Body of pancreas (tissue), 4 donors: ENCODE measurements around the gene MXRA7. TPM values are rescaled to one million over a fixed set of nuclear protein-coding genes. Genes with fewer than 3 reads are reported as not detected.

Experiments
- ATAC-seq: fragments of 150-250 bp; one replicate; pipeline ENCODE4 v1.9.1; 2016
- DNase-seq, 4 donors: peaks; one replicate each; pipeline ENCODE4 v3.0.0-alpha.2; 2019
- H3K27ac ChIP-seq, 4 donors: fragments of 200-600 bp; sonication (generic); 1 replicate in 3 of 4; 2 replicates in 1 of 4; pipeline versions ENCODE4 v1.5.1 to v1.6.1; 2016 to 2019; ENCODE audit warnings: mild to moderate bottlenecking in 1 of 4, mixed read lengths in 1 of 4, moderate library complexity in 1 of 4
- H3K27me3 ChIP-seq, 2 donors: fragments of 200-600 bp; sonication (generic); one replicate each; pipeline ENCODE4 v1.6.0; 2016; ENCODE audit warnings: mild to moderate bottlenecking in 1 of 2
- H3K36me3 ChIP-seq, 2 donors: fragments of 200-600 bp; sonication (generic); replicated peaks in 1 of 2; 2 replicates each; pipeline ENCODE4 v1.5.1; 2016; ENCODE audit warnings: low read depth in 2 of 2; ENCODE audit not compliant: insufficient read depth in 1 of 2
- H3K4me1 ChIP-seq: fragments of 200-600 bp; sonication (generic); one replicate; pipeline ENCODE4 v1.6.0; 2016
- H3K4me3 ChIP-seq, 2 donors: fragments of 200-600 bp; sonication (generic); 1 replicate in 1 of 2; 2 replicates in 1 of 2; pipeline ENCODE4 v1.5.1; 2016 to 2019
- H3K9me3 ChIP-seq, 3 donors: fragments of 200-600 bp; sonication (generic); 1 replicate in 2 of 3; 2 replicates in 1 of 3; pipeline ENCODE4 v1.5.1; 2016
- CTCF ChIP-seq, 7 experiments: fragments of 450-650 bp in 4 of 7; fragments of 200-600 bp in 3 of 7; sonication (generic) in 3 of 7; IDR thresholded peaks; one replicate each; pipeline ENCODE4 v1.5.1; 2016 to 2019; ENCODE audit warnings: antibody characterized with exemption in 7 of 7
- POLR2A ChIP-seq, 3 donors: fragments of 450-650 bp; IDR thresholded peaks; one replicate each; pipeline ENCODE4 v1.6.1; 2016; ENCODE audit warnings: antibody characterized with exemption in 3 of 3, mild to moderate bottlenecking in 2 of 3
- WGBS, 2 donors: methylation state at CpG; one replicate each; pipeline ENCODE4 v1.1.5; 2017; 5-methylcytosine and 5-hydroxymethylcytosine counted together
- intact Hi-C: fragments of 100-400 bp; cut with DNase I; formaldehyde crosslinking; loops from one replicate; pipeline ENCODE4 v1.15.1; 2023
- total RNA-seq, 2 donors: library from RNA; depleted of rRNA; stranded (reverse); fragments of >200 nt; gene quantifications; one replicate each; pipeline ENCODE4 v1.1.0, GENCODE V29; 2016

The MXRA7 gene
- total RNA-seq, 2 donors from 2014 or later = 71.9 to 87.4 TPM

GRCh38 chr17:76702941-76703637, 7.7 kb downstream of the MXRA7 start:
- Histone ChIP-seq H3K9me3 (no peaks in the 10 kb centered on the region), H3K4me3 (no peak overlapping the region), H3K4me1 (peaks cover 26% of the 10 kb centered on the region), H3K27ac (no peak overlapping the region), H3K27me3 (no peaks in the 10 kb centered on the region), H3K36me3 (no peaks in the 10 kb centered on the region)
- TF ChIP-seq CTCF (IDR thresholded peaks at IDR 0.05) = no peak
- no peak for TF ChIP-seq POLR2A (IDR thresholded peaks at IDR 0.05)
- 78 to 82% methylated on average over 10 of the region's 10 CpGs for WGBS, 2 donors
- intact Hi-C loops = no loop called here
- DNase-seq (no peak), ATAC-seq (no peak)

GRCh38 chr17:76702076-76702475, 8.7 kb downstream of the MXRA7 start:
- H3K9me3 ChIP-seq = no peaks in the 10 kb centered on the region
- no peak overlapping the region for H3K4me3 ChIP-seq
- peak overlapping the region in 1 of 4 donors; percentile 2 for H3K27ac ChIP-seq
- no peaks in the 10 kb centered on the region for H3K27me3 ChIP-seq
- peaks cover 19% of the 10 kb centered on the region for H3K4me1 ChIP-seq
- TF ChIP-seq POLR2A (IDR thresholded peaks at IDR 0.05) (no peak), CTCF (IDR thresholded peaks at IDR 0.05) (no peak)
- 30 to 52% methylated on average over 2 of the region's 2 CpGs for WGBS, 2 donors
- no peaks in the 10 kb centered on the region for H3K36me3 ChIP-seq
- intact Hi-C loops = no loop called here
- DNase-seq = no peak
- no peak for ATAC-seq

GRCh38 chr17:76701471-76701967, 9.2 kb downstream of the MXRA7 start:
- Histone ChIP-seq H3K36me3 (no peaks in the 10 kb centered on the region), H3K4me1 (peaks cover 19% of the 10 kb centered on the region), H3K27me3 (no peaks in the 10 kb centered on the region), H3K9me3 (no peaks in the 10 kb centered on the region), H3K4me3 (no peak overlapping the region), H3K27ac (peak overlapping the region in 2 of 4 donors; percentile 2 to 67)
- WGBS, 2 donors = 67 to 76% methylated on average over 10 to 11 of the region's 11 CpGs
- no peak for ATAC-seq
- intact Hi-C loops = no loop called here
- no peak for DNase-seq
- TF ChIP-seq CTCF (IDR thresholded peaks at IDR 0.05) (no peak), POLR2A (IDR thresholded peaks at IDR 0.05) (no peak)

- intact Hi-C loops = no loop called here
- TF ChIP-seq POLR2A (IDR thresholded peaks at IDR 0.05) = no peak
- no peak for TF ChIP-seq CTCF (IDR thresholded peaks at IDR 0.05)
- Histone ChIP-seq H3K27ac (peak overlapping the region in 3 of 4 donors; percentile 30 to 67 (median 55)), H3K27me3 (no peaks in the 10 kb centered on the region), H3K4me3 (no peak overlapping the region), H3K36me3 (no peaks in the 10 kb centered on the region), H3K4me1 (peaks cover 19% of the 10 kb centered on the region), H3K9me3 (no peaks in the 10 kb centered on the region)
- 66 to 77% methylated on average over 32 to 33 of the region's 33 CpGs for WGBS, 2 donors
- DNase-seq = peak in 2 of 4 donors; percentile 29 to 42
- peak; percentile 49 for ATAC-seq
Observed at GRCh38 chr17:76700617-76701470, 9.9 kb downstream of the MXRA7 start.
